ENCODE measurements around the gene AXIN1.

- TF ChIP-seq CTCF (IDR thresholded peaks at IDR 0.05; ENCODE audit: low read length) (no peak), EZH2 (optimal IDR thresholded peaks at IDR 0.05; ENCODE audit: low read depth, low read length) (no peak)
Measured at GRCh38 chr16:325375-326145, 27.0 kb downstream of the AXIN1 start.
